Activated naive CD4-positive, alpha-beta T cell treated with Interleukin-2 at 50 U/mL for 16 hours (primary cell): ENCODE measurements around the gene ZNF800.
"Not testable (repeated sequence)": the region's sequence is repeated elsewhere in the genome, so short reads cannot be mapped to it uniquely, and the experiment has no call there.

Experiments
- DNase-seq: peaks from one replicate; pipeline ENCODE4 v3.0.0-alpha.2; 2020

The ZNF800 gene, protein sequence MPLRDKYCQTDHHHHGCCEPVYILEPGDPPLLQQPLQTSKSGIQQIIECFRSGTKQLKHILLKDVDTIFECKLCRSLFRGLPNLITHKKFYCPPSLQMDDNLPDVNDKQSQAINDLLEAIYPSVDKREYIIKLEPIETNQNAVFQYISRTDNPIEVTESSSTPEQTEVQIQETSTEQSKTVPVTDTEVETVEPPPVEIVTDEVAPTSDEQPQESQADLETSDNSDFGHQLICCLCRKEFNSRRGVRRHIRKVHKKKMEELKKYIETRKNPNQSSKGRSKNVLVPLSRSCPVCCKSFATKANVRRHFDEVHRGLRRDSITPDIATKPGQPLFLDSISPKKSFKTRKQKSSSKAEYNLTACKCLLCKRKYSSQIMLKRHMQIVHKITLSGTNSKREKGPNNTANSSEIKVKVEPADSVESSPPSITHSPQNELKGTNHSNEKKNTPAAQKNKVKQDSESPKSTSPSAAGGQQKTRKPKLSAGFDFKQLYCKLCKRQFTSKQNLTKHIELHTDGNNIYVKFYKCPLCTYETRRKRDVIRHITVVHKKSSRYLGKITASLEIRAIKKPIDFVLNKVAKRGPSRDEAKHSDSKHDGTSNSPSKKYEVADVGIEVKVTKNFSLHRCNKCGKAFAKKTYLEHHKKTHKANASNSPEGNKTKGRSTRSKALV

DNA sequence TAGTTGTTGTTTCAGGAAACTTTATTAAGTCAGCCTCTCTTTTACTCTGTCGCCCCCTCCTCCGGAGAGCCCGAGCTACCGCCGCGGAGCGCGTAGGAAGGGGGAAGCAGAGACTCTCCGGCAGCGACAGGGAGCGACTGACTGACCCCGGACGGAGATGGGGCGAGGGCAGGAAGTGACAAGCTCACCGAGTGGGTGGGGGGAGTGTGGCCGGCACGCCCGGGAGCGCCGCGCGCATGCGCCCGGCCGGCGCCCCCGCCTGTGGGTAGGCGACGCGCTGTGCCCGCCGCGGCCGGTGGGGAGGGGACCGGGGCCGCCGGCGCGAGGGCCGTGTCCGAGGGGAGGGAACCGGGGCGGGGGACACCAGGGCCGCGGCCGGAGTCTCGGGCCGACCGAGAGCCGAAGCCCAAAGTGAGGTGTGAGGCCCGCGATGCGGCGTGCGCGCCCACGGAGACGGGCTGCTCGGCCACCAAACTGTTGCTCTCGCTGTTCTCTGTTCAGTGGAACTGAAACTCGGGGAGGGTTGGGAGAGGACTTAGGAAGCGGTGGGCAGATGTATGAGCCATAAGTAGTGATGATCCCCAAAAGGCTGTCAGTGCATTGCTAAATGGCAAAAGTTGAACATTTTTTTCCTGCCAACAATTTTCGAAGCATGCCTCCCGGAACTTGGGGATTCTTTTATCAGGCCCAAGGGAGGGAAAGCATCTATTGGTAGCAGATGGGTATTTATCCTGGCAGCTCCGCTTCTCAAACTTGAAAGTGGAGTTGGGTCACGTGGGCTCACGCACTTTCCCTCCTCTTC lies at the start of gene ZNF800:
Gene ZNF800, minus strand, starts transcription at position 143 of the 802 bp plus-strand sequence. CDS start 1,151 bp downstream, outside the sequence.
- DNase-seq = peak; percentile 90

DNA sequence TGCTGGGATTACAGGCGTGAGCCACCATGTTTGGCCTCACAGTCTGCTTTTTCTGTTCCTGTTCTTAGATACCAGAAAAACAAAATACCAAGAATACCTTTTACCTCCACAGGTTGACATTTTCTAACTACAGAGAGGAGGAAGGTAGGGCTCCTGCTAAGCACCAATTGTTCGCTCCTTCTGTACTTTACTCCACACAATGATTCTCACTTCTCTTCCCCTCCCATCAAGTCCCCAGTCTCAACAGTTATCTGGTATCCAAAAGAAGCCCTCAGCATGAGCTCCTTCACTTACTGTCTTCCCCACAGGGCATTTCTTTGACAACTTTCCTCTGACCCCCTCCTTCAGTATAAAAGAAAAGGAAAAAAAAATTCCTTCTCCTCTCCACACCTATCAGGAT lies 47.7 kb upstream of the ZNF800 start:
- no peak for DNase-seq

DNA sequence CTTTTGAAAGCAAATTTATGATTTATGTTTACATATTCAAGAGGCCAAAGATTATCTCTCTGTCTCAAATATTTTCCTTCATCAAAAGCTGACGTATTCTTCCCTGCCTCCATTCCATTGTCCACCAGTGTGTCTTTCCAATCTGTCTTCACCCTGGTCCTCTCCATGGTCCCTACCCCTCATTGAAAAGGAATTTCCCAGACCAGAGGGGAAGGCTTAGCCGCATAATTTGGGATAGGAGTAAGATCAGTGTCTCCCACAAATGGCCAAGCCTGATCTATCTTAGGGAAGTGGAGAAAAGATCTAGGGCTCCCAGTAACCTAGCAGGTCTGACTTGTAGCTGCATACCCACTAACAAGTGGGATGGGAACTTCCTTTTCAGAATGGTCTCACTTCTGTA lies 46.3 kb upstream of the ZNF800 start:
- no peak for DNase-seq

DNA sequence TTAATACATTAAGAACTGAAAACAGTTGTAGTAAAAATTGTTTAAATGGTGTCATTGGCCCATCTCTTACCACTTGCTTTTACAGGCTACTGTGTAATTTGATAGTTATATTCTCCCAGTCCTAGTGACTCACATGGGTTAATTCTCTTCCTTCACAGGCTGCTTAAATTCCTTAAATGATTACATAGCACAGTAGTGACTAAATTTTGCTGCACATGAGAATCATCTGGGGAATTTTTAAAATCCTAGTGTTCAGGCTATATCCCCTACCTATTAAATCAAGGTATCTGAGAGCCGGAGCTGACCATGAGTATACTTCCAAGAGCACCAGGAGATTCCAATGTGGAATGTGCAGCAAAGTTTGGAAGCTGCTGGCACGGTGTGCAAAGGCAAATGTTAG lies 45.3 kb upstream of the ZNF800 start:
- DNase-seq = no peak

DNA sequence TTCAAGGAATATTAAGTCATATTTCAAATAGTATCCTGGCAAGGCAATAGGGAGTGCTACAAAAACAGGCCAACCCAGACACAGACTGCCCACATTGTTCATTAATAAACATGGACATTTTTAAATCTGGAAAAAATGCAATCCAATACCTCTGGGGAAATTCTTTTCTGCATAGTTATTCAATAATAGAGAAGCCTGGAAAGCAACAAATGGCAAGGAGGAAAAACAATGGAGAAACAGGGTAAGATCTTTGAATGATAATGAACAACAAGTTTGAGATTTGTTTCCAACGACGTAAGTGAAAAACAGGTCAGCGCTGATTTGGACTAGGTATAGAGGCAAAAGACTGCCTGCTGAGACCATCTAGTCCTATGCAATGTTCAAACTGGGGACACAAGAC lies 44.7 kb upstream of the ZNF800 start:
- no peak for DNase-seq

DNA sequence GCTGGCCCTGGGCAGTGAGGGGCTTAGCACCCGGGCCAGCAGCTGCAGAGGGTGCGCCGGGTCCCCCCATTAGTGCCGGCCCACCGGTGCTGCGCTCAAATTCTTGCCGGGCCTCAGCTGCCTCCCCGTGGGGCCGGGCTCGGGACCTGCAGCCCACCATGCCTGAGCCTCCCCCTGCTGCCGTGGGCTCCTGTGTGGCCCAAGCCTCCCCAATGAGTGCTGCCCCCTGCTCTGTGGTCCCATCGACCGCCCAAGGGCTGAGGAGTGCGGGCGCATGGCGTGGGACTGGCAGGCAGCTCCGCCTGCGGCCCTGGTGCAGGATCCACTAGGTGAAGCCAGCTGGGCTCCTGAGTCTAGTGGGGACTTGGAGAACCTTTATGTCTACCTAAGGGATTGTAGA lies 36.8 kb upstream of the ZNF800 start:
- not testable (repeated sequence) for DNase-seq

DNA sequence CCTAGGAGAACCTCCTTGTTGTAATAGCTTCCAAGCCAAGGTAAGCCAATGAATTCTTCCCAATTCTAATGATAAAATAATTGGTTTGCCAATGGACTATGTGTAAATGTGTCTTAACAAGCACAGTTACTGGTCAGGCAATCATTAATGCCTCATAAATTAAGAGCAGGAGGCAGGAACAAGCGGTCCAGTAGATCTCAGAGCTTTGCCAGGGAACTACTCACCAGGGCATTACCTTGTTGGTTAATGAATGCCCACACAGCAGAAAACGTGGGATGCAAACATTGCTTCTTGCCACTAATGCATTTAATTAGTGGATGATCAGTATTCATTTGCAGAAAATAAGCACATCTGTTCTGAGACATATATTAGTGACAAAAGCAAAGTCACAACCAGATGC lies 26.7 kb upstream of the ZNF800 start:
- no peak for DNase-seq

DNA sequence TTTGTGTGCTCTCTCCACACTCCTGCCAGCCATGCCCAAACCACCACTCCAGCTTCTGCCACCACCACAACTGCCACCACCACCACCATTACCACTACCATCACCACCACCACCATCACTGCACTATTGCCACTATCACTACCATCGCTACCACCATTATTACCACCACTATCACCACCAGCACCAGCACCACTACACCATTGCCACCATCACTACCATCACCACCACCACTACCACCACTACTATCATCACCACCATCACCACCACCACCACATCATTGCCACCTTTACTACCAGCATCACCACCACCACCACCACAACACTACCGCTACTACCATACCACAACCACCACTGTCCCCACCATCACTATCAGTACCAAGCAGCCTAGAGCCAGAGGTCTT lies 26.0 kb upstream of the ZNF800 start:
- no peak for DNase-seq

DNA sequence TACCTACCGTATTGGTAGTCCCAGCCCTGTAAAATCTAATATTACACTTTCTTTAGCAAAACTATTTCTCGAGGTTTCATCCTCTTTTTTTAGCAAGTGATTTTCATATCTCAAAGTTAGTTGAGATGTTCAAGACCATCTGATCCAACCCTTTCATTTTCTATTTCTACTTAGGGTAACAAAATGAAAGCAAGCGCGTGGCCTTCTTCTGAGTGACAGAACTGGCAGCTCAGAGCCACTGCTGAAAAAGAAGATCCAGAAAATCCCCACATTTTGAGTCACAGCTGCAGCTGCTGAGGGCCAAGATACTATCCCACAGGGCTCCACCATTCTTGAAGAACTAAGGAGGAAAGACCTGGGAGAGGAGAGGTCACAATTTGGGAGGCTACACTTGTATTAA lies 24.8 kb upstream of the ZNF800 start:
- DNase-seq = no peak

DNA sequence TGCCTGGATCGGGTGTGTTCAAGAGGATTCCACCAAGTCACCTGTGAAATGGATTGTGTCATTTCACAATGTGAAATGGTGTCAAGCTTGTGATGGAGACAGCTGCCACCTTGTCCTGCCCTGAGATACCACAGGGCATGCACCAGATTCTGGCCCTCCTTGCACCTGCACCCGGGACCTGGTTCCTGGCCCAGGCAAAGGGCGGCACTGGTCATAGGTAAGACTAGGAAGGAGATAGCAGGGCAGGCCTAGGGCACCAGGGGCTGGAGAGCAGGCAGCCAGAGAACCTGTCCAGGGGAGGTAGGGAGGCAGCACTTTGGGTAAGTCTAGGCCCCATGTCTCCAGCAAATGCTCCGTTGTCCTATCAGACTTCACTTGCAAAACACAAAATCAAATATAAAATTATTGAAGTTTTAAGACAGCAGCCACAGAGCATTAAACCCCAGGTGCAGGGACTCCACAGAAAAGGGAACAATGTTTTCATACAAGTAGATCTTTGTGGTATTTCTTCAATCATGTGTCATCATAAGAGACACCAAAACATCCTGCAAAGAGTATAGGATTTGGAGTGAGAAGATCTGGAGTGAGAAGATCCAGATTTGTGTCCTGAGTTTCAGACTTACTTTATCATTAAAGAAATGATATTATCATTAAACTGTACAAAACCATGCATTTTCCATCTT lies 22.7 kb upstream of the ZNF800 start:
- no peak for DNase-seq

DNA sequence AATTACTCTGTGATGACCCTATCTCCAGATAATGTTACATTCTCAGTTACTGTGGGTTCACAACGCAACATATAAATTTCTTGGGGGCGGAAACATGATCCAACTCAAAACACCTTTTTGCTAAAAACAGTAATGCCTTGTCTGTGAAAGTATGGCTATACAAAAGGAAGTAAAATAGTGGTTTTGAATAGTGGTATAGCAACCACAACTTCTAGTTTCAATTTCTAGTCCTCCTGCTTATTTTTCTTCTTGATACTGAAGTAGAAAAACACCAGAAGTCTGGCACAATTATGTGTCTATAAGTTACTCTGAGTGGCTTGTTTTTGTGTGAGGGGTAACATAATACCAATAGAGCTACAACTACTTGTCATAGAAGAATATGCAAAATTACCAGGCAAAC lies 21.5 kb upstream of the ZNF800 start:
- no peak for DNase-seq

DNA sequence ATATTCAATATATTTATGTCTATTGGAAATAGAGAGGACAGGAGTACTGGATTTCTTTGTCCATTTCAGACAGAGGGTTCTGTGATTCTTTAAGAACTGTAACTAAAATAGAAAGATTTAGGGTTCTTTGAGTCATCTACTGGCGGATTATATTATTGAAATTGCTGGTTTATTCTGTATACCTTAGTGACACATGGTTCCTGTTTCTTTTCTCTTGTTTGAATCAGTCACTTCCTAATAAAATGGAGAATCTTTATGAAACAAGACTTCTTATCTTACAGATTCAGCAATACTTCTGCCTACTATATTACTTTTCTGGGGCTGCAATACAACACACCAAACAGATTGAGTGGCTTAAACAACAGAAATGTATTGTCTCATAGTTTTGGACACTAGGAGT lies 20.8 kb upstream of the ZNF800 start:
- DNase-seq = no peak

DNA sequence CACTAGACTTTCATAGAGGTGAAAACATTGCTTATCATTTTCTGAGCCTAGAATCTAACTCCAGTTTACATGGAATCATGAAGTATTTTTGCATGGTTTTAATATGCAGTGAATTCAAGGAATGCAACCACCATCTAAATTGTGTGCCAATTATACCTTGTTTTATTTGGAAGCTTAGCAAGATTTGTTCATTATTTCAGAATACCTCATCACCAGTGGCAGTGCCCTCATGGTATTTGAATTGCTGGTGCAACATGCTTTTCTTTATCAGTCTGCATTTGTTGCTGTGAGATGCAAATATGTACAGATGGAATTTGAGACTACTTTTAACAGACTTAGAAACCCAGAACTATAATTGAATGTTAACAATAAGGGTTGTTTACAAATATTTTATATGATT lies 18.7 kb upstream of the ZNF800 start:
- DNase-seq = no peak

DNA sequence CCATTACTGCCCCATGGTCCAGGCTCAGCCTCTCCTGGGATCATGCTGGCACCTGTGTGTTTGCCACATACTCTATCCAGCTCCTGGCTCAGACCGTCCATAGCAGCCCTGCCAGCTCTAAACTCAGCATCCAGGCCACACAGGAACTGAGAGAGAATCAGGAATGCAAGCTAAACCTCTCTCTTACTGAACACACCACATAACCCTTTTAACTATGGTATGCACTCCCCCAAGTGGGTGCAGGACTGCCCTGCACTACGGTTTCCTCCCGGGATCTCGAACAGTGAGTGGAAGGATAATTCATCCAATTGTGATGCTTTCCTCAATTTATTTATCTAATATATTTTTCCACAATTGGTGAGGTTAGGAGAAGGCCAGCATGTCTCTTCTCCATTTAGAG lies 17.1 kb upstream of the ZNF800 start:
- DNase-seq = no peak

DNA sequence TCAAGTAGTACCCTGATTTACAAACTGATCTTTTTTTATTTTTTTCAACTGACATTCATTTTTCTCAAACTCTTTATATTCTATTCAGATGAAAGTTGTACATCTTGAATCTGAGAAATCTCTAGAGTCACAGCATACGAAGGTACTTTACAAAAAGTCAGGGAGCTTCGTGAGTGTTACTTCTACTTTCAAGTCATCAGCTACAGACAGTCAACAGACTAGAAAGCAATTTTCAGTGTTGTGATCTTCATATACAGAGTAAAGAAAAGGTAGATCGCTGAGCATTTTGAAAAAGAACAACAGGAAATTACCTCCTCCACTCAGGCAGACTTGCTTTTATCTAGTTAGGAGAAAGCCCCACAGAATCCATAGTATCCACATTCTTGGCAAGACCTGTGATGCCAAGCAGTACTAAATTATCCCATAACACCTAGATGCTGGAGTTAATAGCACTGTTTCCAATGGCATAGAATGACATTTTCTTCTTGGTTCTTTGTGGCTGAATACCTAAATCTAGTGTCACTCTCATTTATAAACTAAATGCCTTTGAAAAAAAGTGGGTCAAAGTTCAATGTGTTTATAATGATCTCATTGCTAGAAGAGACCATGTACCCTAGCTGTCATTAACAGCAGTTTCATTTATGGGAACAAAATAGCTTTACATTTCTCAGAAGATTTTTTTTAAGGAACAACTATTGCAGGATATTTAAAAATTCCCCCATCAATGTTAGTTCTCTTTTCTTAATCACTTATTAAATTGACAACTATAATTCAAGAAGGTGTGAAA lies 12.0 kb upstream of the ZNF800 start:
- no peak for DNase-seq

DNA sequence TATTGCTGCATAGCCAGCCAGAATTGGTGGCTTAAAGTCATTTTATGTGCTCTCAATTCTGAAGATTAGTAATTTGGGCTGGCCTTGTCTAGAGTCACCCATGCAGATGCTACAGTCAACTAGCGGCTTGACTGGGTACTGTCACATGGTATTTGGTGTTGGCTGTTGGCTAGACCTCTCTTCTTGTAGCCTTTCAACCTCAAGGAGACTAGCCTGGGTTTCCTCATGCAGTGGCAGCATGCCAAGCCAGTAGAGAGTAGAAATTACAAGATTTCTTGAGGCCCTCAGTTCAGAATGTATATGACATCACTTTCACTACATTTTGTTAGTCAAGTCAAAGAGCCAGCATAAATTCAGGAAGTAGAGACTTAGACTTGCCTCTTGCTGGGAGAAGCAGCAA lies 3.7 kb upstream of the ZNF800 start:
- DNase-seq = peak; percentile 5

DNA sequence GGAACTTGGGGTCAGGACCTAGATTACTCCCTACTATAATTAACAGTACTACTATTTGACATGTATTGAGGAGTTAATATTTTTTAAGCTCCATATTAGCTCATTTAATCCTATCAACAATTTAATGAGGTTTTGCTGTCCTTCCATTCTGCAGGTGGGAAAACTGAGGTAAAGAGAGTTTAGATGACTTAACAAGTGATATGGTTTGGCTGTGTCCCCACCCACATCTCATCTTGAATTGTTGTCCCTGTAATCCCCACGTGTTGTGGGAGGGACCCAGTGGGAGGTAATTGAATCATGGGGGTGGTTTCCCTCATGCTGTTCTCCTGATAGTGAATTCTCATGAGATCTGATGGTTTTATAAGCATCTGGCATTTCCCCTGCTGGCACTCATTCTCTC lies 2.6 kb upstream of the ZNF800 start:
- peak; percentile 52 for DNase-seq

DNA sequence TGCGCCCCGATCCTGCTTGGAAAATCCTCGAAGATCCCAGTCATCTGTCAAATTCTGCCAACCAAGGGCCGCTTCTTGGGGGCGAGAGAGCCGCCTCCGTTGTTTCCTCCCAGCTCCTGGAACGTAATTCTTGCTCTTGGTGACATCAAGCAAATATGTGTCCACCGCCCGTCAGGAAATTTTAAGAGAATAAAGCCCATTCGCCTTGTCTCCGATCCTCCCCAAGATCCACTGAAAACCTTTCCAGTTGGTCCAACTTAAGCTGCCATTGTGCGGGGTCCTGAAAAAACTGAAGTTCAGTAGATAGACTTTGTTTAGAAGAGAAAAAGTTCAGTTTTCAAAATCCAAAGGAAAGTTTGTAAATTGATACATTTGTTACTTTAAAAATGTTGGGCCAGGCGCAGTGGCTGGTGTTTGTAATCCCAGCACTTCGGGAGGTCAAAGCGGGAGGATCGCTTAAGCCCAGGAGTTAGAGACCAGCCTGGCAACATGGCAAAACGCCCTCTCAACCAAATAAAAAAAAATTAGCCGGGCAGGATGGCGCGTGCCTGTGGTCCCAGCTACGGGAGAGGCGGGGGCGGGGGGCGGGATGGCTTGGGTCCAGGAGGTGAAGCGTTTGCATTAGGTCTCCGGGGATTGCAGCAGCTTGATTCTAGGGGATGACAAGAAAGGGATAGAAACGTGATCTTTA lies 1.0 kb upstream of the ZNF800 start:
- no peak for DNase-seq

DNA sequence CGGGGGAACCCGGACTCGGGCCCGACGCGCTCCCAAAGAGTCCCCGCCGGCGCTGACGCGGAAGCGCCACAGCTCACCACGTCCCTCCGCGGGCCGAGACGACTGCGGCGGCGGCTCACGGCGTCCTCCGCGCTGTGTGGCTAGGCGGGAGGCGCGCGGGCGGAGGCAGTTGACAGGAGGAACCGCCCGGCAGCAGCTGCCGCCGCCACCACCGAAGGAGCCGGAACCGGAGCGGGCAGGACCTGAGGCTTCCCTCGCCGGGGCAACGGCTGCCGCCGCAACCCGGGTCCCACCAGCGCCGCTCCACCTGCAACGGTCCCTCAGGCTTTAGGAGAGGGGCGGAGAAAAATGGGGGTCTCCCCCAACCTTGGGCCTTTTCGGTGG lies 334 bp downstream of the ZNF800 start:
- peak; percentile 77 for DNase-seq

DNA sequence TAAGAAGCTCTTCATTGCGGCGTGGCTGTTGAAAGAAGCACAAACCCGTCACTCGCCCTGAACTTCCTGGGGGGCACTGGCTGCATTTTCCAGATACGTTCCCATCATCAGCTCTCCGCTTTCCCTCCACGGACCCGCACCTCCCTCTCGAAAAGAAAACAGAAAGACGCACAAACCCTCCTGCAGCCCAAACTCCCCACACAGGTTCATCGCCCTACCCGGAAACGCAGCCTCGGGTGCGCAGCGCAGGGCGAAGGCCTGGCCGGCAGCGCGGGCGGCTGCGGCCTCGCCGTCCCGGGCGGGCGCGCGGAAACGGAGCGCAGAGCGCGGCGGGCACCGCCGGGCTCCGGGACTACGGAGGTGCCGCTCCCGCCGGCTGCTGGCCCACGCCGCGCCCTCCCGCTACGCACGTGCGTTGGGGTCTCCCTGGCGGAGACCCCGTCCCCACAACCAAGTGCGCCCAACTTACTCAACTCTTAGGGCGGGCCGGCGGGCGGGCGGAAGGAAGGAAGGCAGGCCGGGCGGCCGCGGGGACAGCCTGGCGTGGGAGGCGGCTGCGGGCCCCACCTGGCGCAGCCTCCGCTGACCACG lies 822 bp downstream of the ZNF800 start:
- DNase-seq = peak; percentile 56
